Caco-2 (cell line): ENCODE data around the gene MAP7. TPM values are rescaled to one million over a fixed set of nuclear protein-coding genes. Genes with fewer than 3 reads are reported as not detected.

ENCODE experiments used
- BruUV-seq: library from RNA; stranded (reverse); fragments of 400-500 nt; replicated peaks from 2 replicates; lab custom pipeline; 2021; lab: Mats Ljungman, UMichigan
- CTCF ChIA-PET: fragments of 300-600 bp; sonication (Branson Sonifier 250); formaldehyde crosslinking; loops from one replicate; lab custom pipeline; 2022; ENCODE audit warnings: antibody characterized with exemption; lab: Charles Lee
- POLR2A ChIA-PET: fragments of 300-600 bp; sonication (Branson Sonifier 250); formaldehyde crosslinking; loops from one replicate; lab custom pipeline; 2022; ENCODE audit warnings: antibody characterized with exemption; lab: Charles Lee
- DNase-seq, 2 experiments: peaks; one replicate each; pipeline versions ENCODE4 v3.0.0 to v3.0.0-alpha.2; 2020 to 2022
- H3K27me3 ChIP-seq: replicated peaks from 2 replicates; pipeline ENCODE4 v1.6.0; 2011; ENCODE audit warnings: low read length; ENCODE audit not compliant: control insufficient read depth, insufficient read depth
- H3K36me3 ChIP-seq: 2 replicates; pipeline ENCODE4 v1.5.1; 2011; ENCODE audit warnings: low read length; ENCODE audit not compliant: control insufficient read depth, insufficient read depth
- H3K4me1 ChIP-seq: fragments of 250-450 bp; sonication (Bioruptor Pico); 2 replicates; pipeline ENCODE4 v1.5.1; 2020; ENCODE audit warnings: mild to moderate bottlenecking
- H3K4me3 ChIP-seq: 2 replicates; pipeline ENCODE4 v1.5.1; 2011; ENCODE audit warnings: low read depth, mild to moderate bottlenecking, control low read depth, low read length
- H3K9me3 ChIP-seq: fragments of 250-450 bp; sonication (Bioruptor Pico); 2 replicates; pipeline ENCODE4 v1.5.1; 2020; ENCODE audit warnings: mild to moderate bottlenecking, moderate library complexity
- H3K27ac Mint-ChIP-seq: one replicate; pipeline ENCODE4 v1.8.0; 2022; ENCODE audit warnings: mixed read lengths; ENCODE audit not compliant: unreplicated experiment
- H3K27me3 Mint-ChIP-seq: one replicate; pipeline ENCODE4 v1.8.0; 2022; ENCODE audit warnings: mixed read lengths; ENCODE audit not compliant: insufficient read depth, unreplicated experiment
- H3K36me3 Mint-ChIP-seq: one replicate; pipeline ENCODE4 v1.8.0; 2022; ENCODE audit warnings: mild to moderate bottlenecking, mixed read lengths; ENCODE audit not compliant: insufficient read depth, unreplicated experiment
- H3K4me1 Mint-ChIP-seq: one replicate; pipeline ENCODE4 v1.8.0; 2022; ENCODE audit warnings: low read depth, mixed read lengths; ENCODE audit not compliant: unreplicated experiment
- H3K4me3 Mint-ChIP-seq: one replicate; pipeline ENCODE4 v1.8.0; 2022; ENCODE audit warnings: mild to moderate bottlenecking, moderate library complexity, mixed read lengths; ENCODE audit not compliant: unreplicated experiment
- H3K9me3 Mint-ChIP-seq: one replicate; pipeline ENCODE4 v1.8.0; 2022; ENCODE audit warnings: mixed read lengths; ENCODE audit not compliant: unreplicated experiment
- CTCF ChIP-seq, 2 experiments: fragments of 200-600 bp in 1 of 2; IDR thresholded peaks; 1 replicate in 1 of 2; 2 replicates in 1 of 2; pipeline versions ENCODE4 v1.5.1 to v1.8.0; 2011 to 2022; ENCODE audit warnings: antibody characterized with exemption in 1 of 2, control low read depth in 1 of 2, inconsistent platforms in 1 of 2, low read depth in 1 of 2, low read length in 1 of 2, mild to moderate bottlenecking in 1 of 2, moderate library complexity in 1 of 2; ENCODE audit not compliant: insufficient read depth in 1 of 2, severe bottlenecking in 1 of 2, unreplicated experiment in 1 of 2
- intact Hi-C: fragments of 100-400 bp; cut with micrococcal nuclease; formaldehyde crosslinking; loops from one replicate; pipeline ENCODE4 v1.10.0; 2022; ENCODE audit not compliant: unreplicated experiment
- total RNA-seq: library from RNA; stranded (reverse); gene quantifications from 2 replicates; pipeline ENCODE4 v1.2.3, GENCODE V29; 2022

The MAP7 gene
- total RNA-seq, 1 experiment from 2014 or later, result 55.3 TPM

GRCh38 chr6:136494710-136495109 is 55.5 kb downstream of the MAP7 start:
- no peaks in the 10 kb centered on the region for H3K36me3 ChIP-seq
- ChIA-PET POLR2A (interaction anchor here (0.5 kb wide), 1 partner anchor 31 kb away, joined by 3 read pairs; no protein-coding TSS in a partner anchor), CTCF (no interaction called here)
- Mint-ChIP-seq H3K27ac (no peak overlapping the region), H3K9me3 (no peaks in the 10 kb centered on the region), H3K36me3 (peaks cover 4% of the 10 kb centered on the region), H3K4me1 (peaks cover 9% of the 10 kb centered on the region), H3K27me3 (no peaks in the 10 kb centered on the region), H3K4me3 (no peak overlapping the region)
- intact Hi-C loops, result no loop called here
- BruUV-seq, result no TSS peak
- DNase-seq, result no peak
- no peaks in the 10 kb centered on the region for H3K27me3 ChIP-seq
- no peak for TF ChIP-seq CTCF (IDR thresholded peaks at IDR 0.05; ENCODE audit: insufficient read depth in 1 of 2, low read depth in 1 of 2, low read length in 1 of 2, severe bottlenecking in 1 of 2, unreplicated experiment in 1 of 2)
- no peak overlapping the region for H3K4me3 ChIP-seq
- peaks cover 8% of the 10 kb centered on the region; the same call in 1 of the 2 replicates for H3K4me1 ChIP-seq
- no peaks in the 10 kb centered on the region for H3K9me3 ChIP-seq

DNA sequence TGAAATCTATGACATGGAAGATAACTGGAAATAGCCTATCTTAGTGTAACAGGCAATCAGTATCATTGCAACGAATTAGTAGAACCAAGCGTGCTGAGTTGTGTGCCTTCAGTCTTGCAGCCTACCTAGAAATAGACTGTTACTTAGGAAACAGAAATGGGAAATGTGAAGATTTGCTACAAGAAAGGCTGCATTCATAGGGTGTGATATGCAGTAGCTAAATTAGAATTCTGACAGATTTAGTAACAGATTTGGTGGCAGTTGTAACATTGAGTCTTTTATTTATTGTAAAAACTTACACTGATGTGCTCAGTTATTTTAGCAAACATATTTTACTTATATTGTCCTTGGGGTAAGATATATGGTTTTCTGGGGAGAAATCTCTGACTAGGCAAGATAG is 56.2 kb downstream of the MAP7 start:
- Histone ChIP-seq H3K4me1 (peaks cover 6% of the 10 kb centered on the region; the same call in 1 of the 2 replicates), H3K4me3 (no peak overlapping the region), H3K9me3 (no peaks in the 10 kb centered on the region), H3K36me3 (no peaks in the 10 kb centered on the region), H3K27me3 (no peaks in the 10 kb centered on the region)
- Mint-ChIP-seq H3K9me3 (no peaks in the 10 kb centered on the region), H3K27me3 (no peaks in the 10 kb centered on the region), H3K4me1 (peaks cover 9% of the 10 kb centered on the region), H3K4me3 (no peak overlapping the region), H3K27ac (no peak overlapping the region), H3K36me3 (peaks cover 4% of the 10 kb centered on the region)
- no peak for TF ChIP-seq CTCF (IDR thresholded peaks at IDR 0.05; ENCODE audit: insufficient read depth in 1 of 2, low read depth in 1 of 2, low read length in 1 of 2, severe bottlenecking in 1 of 2, unreplicated experiment in 1 of 2)
- CTCF ChIA-PET, result no interaction called here
- DNase-seq, result no peak
- intact Hi-C loops, result no loop called here
- POLR2A ChIA-PET, result interaction anchor here (0.6 kb wide), 1 partner anchor 78 kb away, joined by 4 read pairs; no protein-coding TSS in a partner anchor
- no TSS peak for BruUV-seq

DNA sequence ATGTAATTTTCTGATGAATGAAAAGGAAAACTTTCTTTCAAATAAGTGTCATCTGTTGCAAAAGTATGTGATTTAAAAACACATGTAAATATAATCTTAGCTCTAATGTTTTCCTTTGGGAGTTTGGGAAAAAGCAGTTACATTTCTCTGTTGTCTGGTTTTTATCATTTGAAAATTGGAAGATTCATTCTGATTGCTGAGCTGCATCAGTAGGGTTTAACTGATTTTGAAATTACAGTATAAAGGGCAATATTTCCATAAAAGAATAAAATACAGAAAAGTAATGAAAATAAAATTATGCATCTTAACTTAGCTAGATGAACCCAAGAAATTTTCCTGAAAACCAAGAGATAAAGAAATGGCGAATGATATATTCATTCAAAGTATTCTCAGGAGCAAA is 57.8 kb downstream of the MAP7 start:
- CTCF ChIA-PET, result no interaction called here
- no peaks in the 10 kb centered on the region for H3K9me3 Mint-ChIP-seq
- POLR2A ChIA-PET, result no interaction called here
- H3K27me3 ChIP-seq, result no peaks in the 10 kb centered on the region
- no peak for TF ChIP-seq CTCF (IDR thresholded peaks at IDR 0.05; ENCODE audit: insufficient read depth in 1 of 2, low read depth in 1 of 2, low read length in 1 of 2, severe bottlenecking in 1 of 2, unreplicated experiment in 1 of 2)
- no TSS peak for BruUV-seq
- H3K27me3 Mint-ChIP-seq, result no peaks in the 10 kb centered on the region
- intact Hi-C loops, result no loop called here
- H3K4me1 Mint-ChIP-seq, result peaks cover 9% of the 10 kb centered on the region
- H3K4me3 ChIP-seq, result no peak overlapping the region
- no peaks in the 10 kb centered on the region for H3K36me3 ChIP-seq
- no peaks in the 10 kb centered on the region for H3K9me3 ChIP-seq
- no peaks in the 10 kb centered on the region for H3K36me3 Mint-ChIP-seq
- no peak overlapping the region for H3K4me3 Mint-ChIP-seq
- no peak for DNase-seq
- no peak overlapping the region for H3K27ac Mint-ChIP-seq
- H3K4me1 ChIP-seq, result peaks cover 6% of the 10 kb centered on the region; the same call in 1 of the 2 replicates
